ENCODE data around the gene SSTR3. TPM values are rescaled to one million over a fixed set of nuclear protein-coding genes. Genes with fewer than 3 reads are reported as not detected.

Gene SSTR3
- total and polyA plus RNA-seq, 10 of the 15 experiments (the other 5 are each of a cell fraction or from before 2014, with no cell fraction given): 0.03 to 4.5 (median 2.4) TPM

GRCh38 chr22:37182101-37182948, 30.0 kb downstream of the SSTR3 start:
- SMC1A ChIA-PET (ENCODE audit: uncharacterized antibody, unreplicated experiment): no interaction called here
- H2AFZ ChIP-seq (ENCODE audit: control insufficient read depth, low read depth, low read length): no peak overlapping the region
- H3K9ac ChIP-seq (ENCODE audit: control insufficient read depth, insufficient read depth, low read length): no peak overlapping the region
- no peaks in the 10 kb centered on the region for H4K20me1 ChIP-seq (ENCODE audit: control insufficient read depth, insufficient read depth)
- intact Hi-C loops (cut with micrococcal nuclease; ENCODE audit: unreplicated experiment) (no loop called here), in situ Hi-C loops (cut with MboI) (no loop called here)
- DNase-seq (ENCODE audit: low read depth, low spot score): no peak
- ATAC-seq: no peak
- no peaks in the 10 kb centered on the region for H3K36me3 ChIP-seq (ENCODE audit: control insufficient read depth in 2 of 2, insufficient read depth in 2 of 2, low read length in 1 of 2)
- no peaks in the 10 kb centered on the region; a peak in 1 of 4 replicates for H3K27me3 ChIP-seq (replicated peaks in 1 of 2; ENCODE audit: control insufficient read depth in 2 of 2, insufficient read depth in 2 of 2, low read length in 1 of 2)
- H3K4me1 ChIP-seq (ENCODE audit: control insufficient read depth, insufficient read depth, low read length): no peaks in the 10 kb centered on the region
- BruUV-seq (replicated peaks): no TSS peak
- no peaks in the 10 kb centered on the region for H3K79me2 ChIP-seq (ENCODE audit: control insufficient read depth, insufficient read depth, low read length)
- no peak overlapping the region for H3K27ac ChIP-seq (ENCODE audit: control insufficient read depth, insufficient read depth)
- no peak overlapping the region for H3K4me2 ChIP-seq (ENCODE audit: control insufficient read depth, insufficient read depth)
- TF ChIP-seq JUND (IDR thresholded peaks at IDR 0.05; ENCODE audit: low read depth, low read length): no peak
- TF ChIP-seq ZNF592 (IDR thresholded peaks at IDR 0.05): no peak
- TF ChIP-seq TARDBP (IDR thresholded peaks at IDR 0.05; ENCODE audit: borderline replicate concordance): no peak
- TF ChIP-seq LARP7 (IDR thresholded peaks at IDR 0.05): no peak
- no peak for TF ChIP-seq SP1 (IDR thresholded peaks at IDR 0.05; ENCODE audit: low read depth, low read length)
- TF ChIP-seq GABPA (IDR thresholded peaks at IDR 0.05; ENCODE audit: low read depth): no peak
- TF ChIP-seq DPF2 (IDR thresholded peaks at IDR 0.05): no peak
- no peak for TF ChIP-seq IKZF1 (conservative IDR thresholded peaks at IDR 0.05)
- no peak for TF ChIP-seq SUZ12 (IDR thresholded peaks at IDR 0.05; ENCODE audit: unreplicated experiment)
- no peak for TF ChIP-seq ZNF622 (IDR thresholded peaks at IDR 0.05)
- TF ChIP-seq KAT2A (conservative IDR thresholded peaks at IDR 0.05; ENCODE audit: control insufficient read depth, low read depth, low read length): no peak
- TF ChIP-seq POU2F2 (IDR thresholded peaks at IDR 0.05; ENCODE audit: borderline replicate concordance, low read depth, low read length): no peak
- TF ChIP-seq CHD4 (IDR thresholded peaks at IDR 0.05): no peak
- TF ChIP-seq ZNF24 (IDR thresholded peaks at IDR 0.05): no peak
- 73% methylated on average over 37 of the region's 37 CpGs for whole genome bisulfite sequencing (ENCODE audit: insufficient coverage, insufficient replicate concordance, low lambda C conversion rate, missing lambda C conversion rate)
- RAD21 ChIA-PET (ENCODE audit: unreplicated experiment): no interaction called here
- FAIRE-seq: no peak
- H3K9me3 ChIP-seq (replicated peaks; ENCODE audit: control insufficient read depth, insufficient read depth, low read length): no peaks in the 10 kb centered on the region
- no peak overlapping the region for H3K4me3 ChIP-seq
- POLR2A ChIA-PET: no interaction called here
- CTCF ChIA-PET: no interaction called here

All from GM12878 (cell line).